ENCODE results near the gene MOBP. TPM values are rescaled to one million over a fixed set of nuclear protein-coding genes. Genes with fewer than 3 reads are reported as not detected.

Gene MOBP
- total and polyA plus RNA-seq, 2 experiments from 2014 or later: not detected

- TF ChIP-seq, protein P1, sequence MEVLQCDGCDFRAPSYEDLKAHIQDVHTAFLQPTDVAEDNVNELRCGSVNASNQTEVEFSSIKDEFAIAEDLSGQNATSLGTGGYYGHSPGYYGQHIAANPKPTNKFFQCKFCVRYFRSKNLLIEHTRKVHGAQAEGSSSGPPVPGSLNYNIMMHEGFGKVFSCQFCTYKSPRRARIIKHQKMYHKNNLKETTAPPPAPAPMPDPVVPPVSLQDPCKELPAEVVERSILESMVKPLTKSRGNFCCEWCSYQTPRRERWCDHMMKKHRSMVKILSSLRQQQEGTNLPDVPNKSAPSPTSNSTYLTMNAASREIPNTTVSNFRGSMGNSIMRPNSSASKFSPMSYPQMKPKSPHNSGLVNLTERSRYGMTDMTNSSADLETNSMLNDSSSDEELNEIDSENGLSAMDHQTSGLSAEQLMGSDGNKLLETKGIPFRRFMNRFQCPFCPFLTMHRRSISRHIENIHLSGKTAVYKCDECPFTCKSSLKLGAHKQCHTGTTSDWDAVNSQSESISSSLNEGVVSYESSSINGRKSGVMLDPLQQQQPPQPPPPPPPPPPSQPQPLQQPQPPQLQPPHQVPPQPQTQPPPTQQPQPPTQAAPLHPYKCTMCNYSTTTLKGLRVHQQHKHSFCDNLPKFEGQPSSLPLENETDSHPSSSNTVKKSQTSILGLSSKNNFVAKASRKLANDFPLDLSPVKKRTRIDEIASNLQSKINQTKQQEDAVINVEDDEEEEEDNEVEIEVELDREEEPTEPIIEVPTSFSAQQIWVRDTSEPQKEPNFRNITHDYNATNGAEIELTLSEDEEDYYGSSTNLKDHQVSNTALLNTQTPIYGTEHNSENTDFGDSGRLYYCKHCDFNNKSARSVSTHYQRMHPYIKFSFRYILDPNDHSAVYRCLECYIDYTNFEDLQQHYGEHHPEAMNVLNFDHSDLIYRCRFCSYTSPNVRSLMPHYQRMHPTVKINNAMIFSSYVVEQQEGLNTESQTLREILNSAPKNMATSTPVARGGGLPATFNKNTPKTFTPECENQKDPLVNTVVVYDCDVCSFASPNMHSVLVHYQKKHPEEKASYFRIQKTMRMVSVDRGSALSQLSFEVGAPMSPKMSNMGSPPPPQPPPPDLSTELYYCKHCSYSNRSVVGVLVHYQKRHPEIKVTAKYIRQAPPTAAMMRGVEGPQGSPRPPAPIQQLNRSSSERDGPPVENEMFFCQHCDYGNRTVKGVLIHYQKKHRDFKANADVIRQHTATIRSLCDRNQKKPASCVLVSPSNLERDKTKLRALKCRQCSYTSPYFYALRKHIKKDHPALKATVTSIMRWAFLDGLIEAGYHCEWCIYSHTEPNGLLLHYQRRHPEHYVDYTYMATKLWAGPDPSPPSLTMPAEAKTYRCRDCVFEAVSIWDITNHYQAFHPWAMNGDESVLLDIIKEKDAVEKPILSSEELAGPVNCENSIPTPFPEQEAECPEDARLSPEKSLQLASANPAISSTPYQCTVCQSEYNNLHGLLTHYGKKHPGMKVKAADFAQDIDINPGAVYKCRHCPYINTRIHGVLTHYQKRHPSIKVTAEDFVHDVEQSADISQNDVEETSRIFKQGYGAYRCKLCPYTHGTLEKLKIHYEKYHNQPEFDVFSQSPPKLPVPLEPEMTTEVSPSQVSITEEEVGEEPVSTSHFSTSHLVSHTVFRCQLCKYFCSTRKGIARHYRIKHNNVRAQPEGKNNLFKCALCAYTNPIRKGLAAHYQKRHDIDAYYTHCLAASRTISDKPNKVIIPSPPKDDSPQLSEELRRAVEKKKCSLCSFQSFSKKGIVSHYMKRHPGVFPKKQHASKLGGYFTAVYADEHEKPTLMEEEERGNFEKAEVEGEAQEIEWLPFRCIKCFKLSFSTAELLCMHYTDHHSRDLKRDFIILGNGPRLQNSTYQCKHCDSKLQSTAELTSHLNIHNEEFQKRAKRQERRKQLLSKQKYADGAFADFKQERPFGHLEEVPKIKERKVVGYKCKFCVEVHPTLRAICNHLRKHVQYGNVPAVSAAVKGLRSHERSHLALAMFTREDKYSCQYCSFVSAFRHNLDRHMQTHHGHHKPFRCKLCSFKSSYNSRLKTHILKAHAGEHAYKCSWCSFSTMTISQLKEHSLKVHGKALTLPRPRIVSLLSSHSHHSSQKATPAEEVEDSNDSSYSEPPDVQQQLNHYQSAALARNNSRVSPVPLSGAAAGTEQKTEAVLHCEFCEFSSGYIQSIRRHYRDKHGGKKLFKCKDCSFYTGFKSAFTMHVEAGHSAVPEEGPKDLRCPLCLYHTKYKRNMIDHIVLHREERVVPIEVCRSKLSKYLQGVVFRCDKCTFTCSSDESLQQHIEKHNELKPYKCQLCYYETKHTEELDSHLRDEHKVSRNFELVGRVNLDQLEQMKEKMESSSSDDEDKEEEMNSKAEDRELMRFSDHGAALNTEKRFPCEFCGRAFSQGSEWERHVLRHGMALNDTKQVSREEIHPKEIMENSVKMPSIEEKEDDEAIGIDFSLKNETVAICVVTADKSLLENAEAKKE (CRISPR knock-in tag; IDR thresholded peaks at IDR 0.05): no peak
- TF ChIP-seq STAT1 (IDR thresholded peaks at IDR 0.05; ENCODE audit: unreplicated experiment): no peak
- no peak for TF ChIP-seq EZH2phosphoT487 (IDR thresholded peaks at IDR 0.05; ENCODE audit: unreplicated experiment)
These were observed 48.4 kb downstream of the MOBP start (continued) for GRCh38 chr3:39515681-39516441.

DNA sequence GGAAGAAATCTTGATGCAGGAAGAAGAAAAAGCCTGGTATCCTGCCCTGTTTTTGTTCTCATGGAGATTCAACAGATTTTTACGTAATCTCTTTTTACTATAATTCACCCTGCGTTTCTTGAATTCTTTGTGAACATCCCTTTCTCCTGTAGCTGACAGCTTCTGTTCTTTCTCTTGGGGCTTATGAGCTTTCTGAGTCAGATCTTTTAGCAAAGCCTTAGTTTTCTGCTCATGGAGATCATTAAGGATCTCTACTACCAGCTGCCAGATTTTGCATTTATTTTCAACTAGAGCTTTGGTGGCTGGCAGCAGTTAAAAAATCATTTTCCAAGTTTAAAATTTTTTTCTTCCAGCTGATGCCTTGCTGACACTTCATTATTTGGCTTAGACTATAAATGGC, 51.6 kb downstream of the MOBP start:
- Histone ChIP-seq H4K20me1 (replicated peaks; ENCODE audit: insufficient read depth) (no peaks in the 10 kb centered on the region), H3K27ac (ENCODE audit: low read depth) (no peak overlapping the region), H3K9me2 (ENCODE audit: insufficient read depth) (peaks cover 10% of the 10 kb centered on the region; the same call in 1 of the 2 replicates), H3K79me2 (replicated peaks; ENCODE audit: insufficient read depth) (no peaks in the 10 kb centered on the region), H2AFZ (no peak overlapping the region; the same call in 1 of the 2 replicates), H3K36me3 (ENCODE audit: insufficient read depth) (peaks cover 7% of the 10 kb centered on the region), H3K27me3 (ENCODE audit: insufficient read depth) (no peaks in the 10 kb centered on the region), H3K4me1 (ENCODE audit: insufficient read depth) (no peaks in the 10 kb centered on the region), H3F3A (replicated peaks; ENCODE audit: low read depth) (no peaks in the 10 kb centered on the region), H3K4me2 (no peak overlapping the region), H3K4me3 (no peak overlapping the region)
- no peak overlapping the region for H3K4me3 Mint-ChIP-seq
- peaks cover 7% of the 10 kb centered on the region for H3K9me3 Mint-ChIP-seq
- H3K36me3 Mint-ChIP-seq (ENCODE audit: low read depth): peaks cover under 1% of the 10 kb centered on the region; the same call in 2 of the 3 replicates
- DNase-seq (ENCODE audit: low spot score): no peak
- H3K27me3 Mint-ChIP-seq (ENCODE audit: insufficient read depth, low read depth, poor library complexity): peaks cover 5% of the 10 kb centered on the region
- no peak overlapping the region for H3K27ac Mint-ChIP-seq
- no peak for ATAC-seq
- peaks cover 14% of the 10 kb centered on the region for H3K4me1 Mint-ChIP-seq
- TF ChIP-seq ZNF331 (CRISPR knock-in tag; IDR thresholded peaks at IDR 0.05; ENCODE audit: low read depth) (no peak), CREB1 (CRISPR knock-in tag; IDR thresholded peaks at IDR 0.05; ENCODE audit: low read depth) (no peak)
- TF ChIP-seq, protein P1 (CRISPR knock-in tag; IDR thresholded peaks at IDR 0.05): no peak
- TF ChIP-seq, protein P2, sequence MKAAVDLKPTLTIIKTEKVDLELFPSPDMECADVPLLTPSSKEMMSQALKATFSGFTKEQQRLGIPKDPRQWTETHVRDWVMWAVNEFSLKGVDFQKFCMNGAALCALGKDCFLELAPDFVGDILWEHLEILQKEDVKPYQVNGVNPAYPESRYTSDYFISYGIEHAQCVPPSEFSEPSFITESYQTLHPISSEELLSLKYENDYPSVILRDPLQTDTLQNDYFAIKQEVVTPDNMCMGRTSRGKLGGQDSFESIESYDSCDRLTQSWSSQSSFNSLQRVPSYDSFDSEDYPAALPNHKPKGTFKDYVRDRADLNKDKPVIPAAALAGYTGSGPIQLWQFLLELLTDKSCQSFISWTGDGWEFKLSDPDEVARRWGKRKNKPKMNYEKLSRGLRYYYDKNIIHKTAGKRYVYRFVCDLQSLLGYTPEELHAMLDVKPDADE (IDR thresholded peaks at IDR 0.05): no peak
